ENCODE measurements around the gene POLE2.

DNA sequence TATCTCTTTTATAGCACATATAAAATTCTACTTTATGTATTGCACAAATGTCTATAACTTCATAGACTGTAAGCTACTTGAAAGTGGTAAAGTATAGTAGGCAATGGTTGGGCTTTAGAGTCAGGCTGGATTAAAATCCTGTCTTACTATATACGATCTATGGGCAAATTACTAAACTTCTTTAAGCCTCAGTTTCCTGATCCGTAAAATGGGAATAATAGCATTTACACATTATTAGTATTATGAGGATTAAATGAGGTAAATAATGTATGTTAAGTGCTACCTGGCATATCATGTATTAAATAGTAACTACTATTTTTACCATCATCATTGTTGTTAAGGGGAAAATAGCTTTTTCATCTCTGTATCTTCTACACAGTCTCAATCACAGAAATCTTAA, 14.4 kb downstream of the POLE2 start:
- TF ChIP-seq, protein P1, sequence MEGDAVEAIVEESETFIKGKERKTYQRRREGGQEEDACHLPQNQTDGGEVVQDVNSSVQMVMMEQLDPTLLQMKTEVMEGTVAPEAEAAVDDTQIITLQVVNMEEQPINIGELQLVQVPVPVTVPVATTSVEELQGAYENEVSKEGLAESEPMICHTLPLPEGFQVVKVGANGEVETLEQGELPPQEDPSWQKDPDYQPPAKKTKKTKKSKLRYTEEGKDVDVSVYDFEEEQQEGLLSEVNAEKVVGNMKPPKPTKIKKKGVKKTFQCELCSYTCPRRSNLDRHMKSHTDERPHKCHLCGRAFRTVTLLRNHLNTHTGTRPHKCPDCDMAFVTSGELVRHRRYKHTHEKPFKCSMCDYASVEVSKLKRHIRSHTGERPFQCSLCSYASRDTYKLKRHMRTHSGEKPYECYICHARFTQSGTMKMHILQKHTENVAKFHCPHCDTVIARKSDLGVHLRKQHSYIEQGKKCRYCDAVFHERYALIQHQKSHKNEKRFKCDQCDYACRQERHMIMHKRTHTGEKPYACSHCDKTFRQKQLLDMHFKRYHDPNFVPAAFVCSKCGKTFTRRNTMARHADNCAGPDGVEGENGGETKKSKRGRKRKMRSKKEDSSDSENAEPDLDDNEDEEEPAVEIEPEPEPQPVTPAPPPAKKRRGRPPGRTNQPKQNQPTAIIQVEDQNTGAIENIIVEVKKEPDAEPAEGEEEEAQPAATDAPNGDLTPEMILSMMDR (IDR thresholded peaks at IDR 0.05): no peak
- TF ChIP-seq EP300 (IDR thresholded peaks at IDR 0.05): no peak
- no peak for TF ChIP-seq POLR2A (IDR thresholded peaks at IDR 0.05)
- TF ChIP-seq POLR2AphosphoS5 (IDR thresholded peaks at IDR 0.05): no peak

Measured in suprapubic skin (tissue), 4 donors.